Body of pancreas (tissue), 4 donors: ENCODE data around the gene STOX2.

Experiments
- CTCF ChIP-seq, 7 experiments: fragments of 450-650 bp in 4 of 7; fragments of 200-600 bp in 3 of 7; sonication (generic) in 3 of 7; IDR thresholded peaks; one replicate each; pipeline ENCODE4 v1.5.1; 2016 to 2019; ENCODE audit warnings: antibody characterized with exemption in 7 of 7
- POLR2A ChIP-seq, 3 donors: fragments of 450-650 bp; IDR thresholded peaks; one replicate each; pipeline ENCODE4 v1.6.1; 2016; ENCODE audit warnings: antibody characterized with exemption in 3 of 3, mild to moderate bottlenecking in 2 of 3

GRCh38 chr4:183961795-183962194, 56.7 kb downstream of the STOX2 start:
- TF ChIP-seq CTCF (IDR thresholded peaks at IDR 0.05) (no peak), POLR2A (IDR thresholded peaks at IDR 0.05) (no peak)
